ENCODE data around the gene SCN3A. TPM values are rescaled to one million over a fixed set of nuclear protein-coding genes. Genes with fewer than 3 reads are reported as not detected.

Gene SCN3A
- total RNA-seq, 4 donors from 2014 or later, result 0.62 to 5.7 (median 1.4) TPM

DNA sequence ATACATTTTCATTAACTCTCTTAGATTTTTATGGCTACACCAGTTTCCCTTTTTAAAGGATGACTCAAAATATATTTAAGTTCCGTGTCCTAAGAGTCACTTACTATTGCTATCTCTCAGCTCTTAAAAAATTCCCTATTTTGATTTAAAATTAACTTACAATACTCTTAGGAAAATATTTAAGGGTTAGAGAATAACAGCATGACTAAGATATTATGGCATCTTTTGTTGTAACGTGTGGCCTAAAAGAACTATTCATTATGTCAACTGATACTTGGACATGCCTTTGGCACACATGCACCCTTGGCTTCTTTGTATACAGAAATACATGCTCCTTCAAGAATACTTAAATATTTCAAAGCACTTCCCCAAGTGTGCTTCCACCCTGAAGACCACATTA is 42.3 kb downstream of the SCN3A start:
- Histone ChIP-seq H3K27ac (no peak overlapping the region), H3K36me3 (no peaks in the 10 kb centered on the region), H3K4me1 (no peaks in the 10 kb centered on the region), H3K4me3 (no peak overlapping the region), H3K27me3 (no peaks in the 10 kb centered on the region), H3K9me3 (no peaks in the 10 kb centered on the region)
- 3 to 41% methylated on average over 2 of the region's 2 CpGs for WGBS, 2 donors (ENCODE audit: low coverage in 1 of 2)
- no peak for ATAC-seq
- no peak for TF ChIP-seq EP300 (IDR thresholded peaks at IDR 0.05)
- TF ChIP-seq, protein P1, sequence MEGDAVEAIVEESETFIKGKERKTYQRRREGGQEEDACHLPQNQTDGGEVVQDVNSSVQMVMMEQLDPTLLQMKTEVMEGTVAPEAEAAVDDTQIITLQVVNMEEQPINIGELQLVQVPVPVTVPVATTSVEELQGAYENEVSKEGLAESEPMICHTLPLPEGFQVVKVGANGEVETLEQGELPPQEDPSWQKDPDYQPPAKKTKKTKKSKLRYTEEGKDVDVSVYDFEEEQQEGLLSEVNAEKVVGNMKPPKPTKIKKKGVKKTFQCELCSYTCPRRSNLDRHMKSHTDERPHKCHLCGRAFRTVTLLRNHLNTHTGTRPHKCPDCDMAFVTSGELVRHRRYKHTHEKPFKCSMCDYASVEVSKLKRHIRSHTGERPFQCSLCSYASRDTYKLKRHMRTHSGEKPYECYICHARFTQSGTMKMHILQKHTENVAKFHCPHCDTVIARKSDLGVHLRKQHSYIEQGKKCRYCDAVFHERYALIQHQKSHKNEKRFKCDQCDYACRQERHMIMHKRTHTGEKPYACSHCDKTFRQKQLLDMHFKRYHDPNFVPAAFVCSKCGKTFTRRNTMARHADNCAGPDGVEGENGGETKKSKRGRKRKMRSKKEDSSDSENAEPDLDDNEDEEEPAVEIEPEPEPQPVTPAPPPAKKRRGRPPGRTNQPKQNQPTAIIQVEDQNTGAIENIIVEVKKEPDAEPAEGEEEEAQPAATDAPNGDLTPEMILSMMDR (IDR thresholded peaks at IDR 0.05), result no peak
- no peak for TF ChIP-seq POLR2AphosphoS5 (IDR thresholded peaks at IDR 0.05)
- no peak for TF ChIP-seq POLR2A (IDR thresholded peaks at IDR 0.05)

DNA sequence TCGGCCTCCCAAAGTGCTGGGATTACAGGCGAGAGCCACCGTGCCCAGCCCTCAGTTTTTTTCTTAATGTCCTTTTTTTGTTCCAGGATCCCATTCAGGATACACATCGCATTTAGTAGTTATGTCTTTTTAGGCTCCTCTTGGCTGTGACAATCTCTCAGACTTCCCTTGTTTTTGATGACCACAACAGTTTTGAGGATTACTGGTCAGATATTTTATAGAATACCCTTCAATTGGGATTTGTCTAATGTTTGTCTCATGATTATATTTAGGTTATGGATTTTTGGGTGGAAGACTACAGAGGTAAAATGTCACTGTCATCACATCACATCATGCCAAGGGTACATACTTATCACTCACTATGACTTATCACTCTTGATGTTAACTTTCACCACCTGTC is 46.7 kb downstream of the SCN3A start:
- 88 to 100% methylated on average over 1 to 3 of the region's 4 CpGs for WGBS, 2 donors (ENCODE audit: low coverage in 1 of 2)
- TF ChIP-seq, protein P1 (IDR thresholded peaks at IDR 0.05), result no peak
- no peak for TF ChIP-seq EP300 (IDR thresholded peaks at IDR 0.05)
- no peak for TF ChIP-seq POLR2A (IDR thresholded peaks at IDR 0.05)
- TF ChIP-seq POLR2AphosphoS5 (IDR thresholded peaks at IDR 0.05), result no peak
- Histone ChIP-seq H3K36me3 (no peaks in the 10 kb centered on the region), H3K27me3 (no peaks in the 10 kb centered on the region), H3K27ac (no peak overlapping the region), H3K4me3 (no peak overlapping the region), H3K9me3 (no peaks in the 10 kb centered on the region), H3K4me1 (no peaks in the 10 kb centered on the region)
- ATAC-seq, result no peak

DNA sequence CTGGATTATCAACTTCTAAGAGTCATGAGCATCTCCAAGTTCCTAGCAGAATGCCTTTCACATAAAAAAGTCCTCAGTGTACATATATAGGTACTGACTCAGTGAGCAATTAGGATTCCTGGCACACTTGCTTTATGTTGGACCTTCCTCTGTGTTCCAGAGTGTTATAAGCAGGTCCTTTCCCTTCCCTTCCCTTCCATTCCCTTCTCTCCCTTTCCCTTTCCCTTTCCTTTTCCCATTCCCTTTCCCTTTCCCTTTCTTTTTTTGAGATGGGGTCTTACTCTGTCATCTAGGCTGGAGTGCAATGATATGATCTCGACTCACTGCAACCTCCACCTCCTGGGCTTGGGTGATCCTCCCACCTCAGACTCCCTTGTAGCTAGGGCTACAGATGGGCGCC is 48.7 kb downstream of the SCN3A start:
- WGBS, 2 donors (ENCODE audit: low coverage in 1 of 2), result 60 to 100% methylated on average over 1 to 2 of the region's 2 CpGs

DNA sequence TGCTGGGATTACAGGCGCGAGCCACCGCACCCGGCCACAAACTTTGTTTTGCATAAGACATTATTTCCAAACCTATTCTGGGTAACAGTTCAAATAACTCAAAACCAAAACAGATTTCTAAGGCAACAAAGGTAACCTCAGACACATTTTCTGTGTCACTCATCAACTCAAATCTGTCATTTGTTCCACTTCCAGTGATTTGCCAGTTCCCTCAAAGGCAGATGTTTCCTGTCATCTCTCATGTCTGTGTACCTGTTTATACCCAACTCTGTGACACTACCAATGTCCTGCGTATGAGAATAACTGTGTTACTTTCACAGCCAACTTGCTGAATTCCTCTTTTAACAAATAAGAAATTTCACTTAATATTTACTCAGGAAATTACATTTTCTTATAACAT is 54.4 kb downstream of the SCN3A start:
- no peaks in the 10 kb centered on the region for H3K9me3 ChIP-seq
- H3K27me3 ChIP-seq, result no peaks in the 10 kb centered on the region
- no peaks in the 10 kb centered on the region for H3K36me3 ChIP-seq
- H3K27ac ChIP-seq, result no peak overlapping the region
- no peak overlapping the region for H3K4me3 ChIP-seq
- TF ChIP-seq EP300 (IDR thresholded peaks at IDR 0.05) (no peak), POLR2AphosphoS5 (IDR thresholded peaks at IDR 0.05) (no peak), POLR2A (IDR thresholded peaks at IDR 0.05) (no peak)
- TF ChIP-seq, protein P1 (IDR thresholded peaks at IDR 0.05), result no peak
- no peak for ATAC-seq
- no peaks in the 10 kb centered on the region for H3K4me1 ChIP-seq
- WGBS, 2 donors (ENCODE audit: low coverage in 1 of 2), result 70 to 78% methylated on average over 1 to 5 of the region's 5 CpGs

More for the DNA sequence above, 48.7 kb downstream of the SCN3A start:
- ATAC-seq, result no peak
- H3K27ac ChIP-seq, result no peak overlapping the region
- no peaks in the 10 kb centered on the region for H3K4me1 ChIP-seq
- H3K4me3 ChIP-seq, result no peak overlapping the region
- TF ChIP-seq POLR2AphosphoS5 (IDR thresholded peaks at IDR 0.05) (no peak), EP300 (IDR thresholded peaks at IDR 0.05) (no peak), POLR2A (IDR thresholded peaks at IDR 0.05) (no peak)
- TF ChIP-seq, protein P1 (IDR thresholded peaks at IDR 0.05), result no peak
- no peaks in the 10 kb centered on the region for H3K9me3 ChIP-seq
- H3K36me3 ChIP-seq, result no peaks in the 10 kb centered on the region
- H3K27me3 ChIP-seq, result no peaks in the 10 kb centered on the region

DNA sequence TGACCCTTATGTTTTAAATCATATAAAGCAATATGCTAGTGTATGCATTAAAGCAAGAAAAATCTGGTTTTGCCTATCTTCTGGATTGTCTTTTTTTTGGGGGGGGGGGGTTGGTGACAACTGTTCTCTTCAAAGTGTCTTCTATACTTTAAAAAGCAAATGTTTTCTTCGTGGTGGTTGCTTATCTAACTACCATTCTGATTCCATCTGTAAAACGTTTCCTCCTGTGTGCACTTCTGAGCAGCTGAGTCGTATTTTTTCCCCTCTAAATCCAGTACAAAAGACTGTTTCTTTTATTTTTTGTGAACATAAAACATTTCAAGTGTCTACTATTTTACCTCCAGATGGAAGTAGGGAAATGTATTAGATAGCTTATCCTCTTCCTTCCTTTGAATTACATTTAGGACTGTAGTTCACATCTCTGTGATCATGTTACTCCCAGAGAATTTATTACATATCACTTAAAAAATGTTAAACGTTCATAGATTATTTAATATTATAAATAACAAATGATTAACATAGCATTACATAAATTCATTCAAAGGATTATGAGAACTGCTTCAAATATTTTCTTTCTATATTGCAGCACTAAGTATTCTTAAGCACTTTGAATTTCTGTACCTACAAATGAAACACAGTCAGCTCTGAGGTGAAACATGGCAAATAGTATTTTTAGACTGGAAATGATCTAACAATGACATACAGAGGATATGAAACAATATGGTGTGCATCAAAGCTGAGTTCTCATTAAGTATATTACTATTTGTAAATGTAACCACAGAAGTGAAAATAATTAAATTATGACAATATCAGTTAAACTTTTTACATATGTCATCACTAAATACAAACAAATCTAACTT is 56.4 kb downstream of the SCN3A start:
- Histone ChIP-seq H3K27ac (no peak overlapping the region), H3K4me3 (no peak overlapping the region), H3K4me1 (no peaks in the 10 kb centered on the region), H3K27me3 (no peaks in the 10 kb centered on the region), H3K9me3 (no peaks in the 10 kb centered on the region), H3K36me3 (no peaks in the 10 kb centered on the region)
- TF ChIP-seq POLR2AphosphoS5 (IDR thresholded peaks at IDR 0.05) (no peak), EP300 (IDR thresholded peaks at IDR 0.05) (no peak), POLR2A (IDR thresholded peaks at IDR 0.05) (no peak)
- TF ChIP-seq, protein P1 (IDR thresholded peaks at IDR 0.05), result no peak
- ATAC-seq, result no peak
- 15 to 17% methylated on average over 3 to 4 of the region's 4 CpGs for WGBS, 2 donors (ENCODE audit: low coverage in 1 of 2)
